ENCODE measurements around the gene PNPLA7. TPM values are rescaled to one million over a fixed set of nuclear protein-coding genes. Genes with fewer than 3 reads are reported as not detected.

The PNPLA7 gene
- total RNA-seq, 4 donors from 2014 or later, result 4.5 to 10.5 (median 9.4) TPM

GRCh38 chr9:137445930-137446431, 104.2 kb downstream of the PNPLA7 start:
- peak; percentile 55 to 57 for ATAC-seq

GRCh38 chr9:137445275-137445807, 104.9 kb downstream of the PNPLA7 start:
- ATAC-seq (peak; percentile 76 to 83), DNase-seq (peak in 1 of 2 donors; percentile 67)
- TF ChIP-seq POLR2A (IDR thresholded peaks at IDR 0.05) (no peak), CTCF (IDR thresholded peaks at IDR 0.05 in 4 of 5, conservative IDR thresholded peaks at IDR 0.05 in 1 of 5) (peak; percentile 65 to 88 (median 76))
- peaks cover 0 to 10% of the 10 kb centered on the region in 2 donors for H3K4me1 ChIP-seq
- peaks cover 8 to 28% (median 25%) of the 10 kb centered on the region in 3 donors for H3K27me3 ChIP-seq
- no peak overlapping the region for H3K4me3 ChIP-seq
- H3K36me3 ChIP-seq, result no peaks in the 10 kb centered on the region
- intact Hi-C loops (cut with DNase I; ENCODE audit: low total_unique reads) (loop anchor here (1.0 kb wide), 1 partner anchor 22 kb away; the partner anchor contains the start of genes EXD3 and NOXA1), in situ Hi-C loops (cut with MboI; ENCODE audit: low sequenced_read_pairs in 4 of 4) (no loop called here)
- H3K9me3 ChIP-seq, result no peaks in the 10 kb centered on the region
- H3K27ac ChIP-seq, result no peak overlapping the region

More at GRCh38 chr9:137445930-137446431, 104.2 kb downstream of the PNPLA7 start:
- intact Hi-C loops (cut with DNase I; ENCODE audit: low total_unique reads), result loop anchor here (1.0 kb wide), 1 partner anchor 23 kb away; the partner anchor contains the start of genes EXD3 and NOXA1
- peak in 1 of 2 donors; percentile 50 for DNase-seq
- Histone ChIP-seq H3K27ac (no peak overlapping the region), H3K9me3 (no peaks in the 10 kb centered on the region), H3K36me3 (no peaks in the 10 kb centered on the region), H3K4me3 (no peak overlapping the region), H3K4me1 (peaks cover 0 to 10% of the 10 kb centered on the region in 2 donors), H3K27me3 (peaks cover 8 to 28% (median 25%) of the 10 kb centered on the region in 3 donors)
- TF ChIP-seq CTCF (IDR thresholded peaks at IDR 0.05 in 4 of 5, conservative IDR thresholded peaks at IDR 0.05 in 1 of 5), result no peak
- no peak for TF ChIP-seq POLR2A (IDR thresholded peaks at IDR 0.05)
- in situ Hi-C loops (cut with MboI; ENCODE audit: low sequenced_read_pairs in 4 of 4), result no loop called here

GRCh38 chr9:137444106-137444790, 106.0 kb downstream of the PNPLA7 start:
- TF ChIP-seq CTCF (IDR thresholded peaks at IDR 0.05 in 4 of 5, conservative IDR thresholded peaks at IDR 0.05 in 1 of 5) (no peak), POLR2A (IDR thresholded peaks at IDR 0.05) (no peak)
- Histone ChIP-seq H3K27ac (no peak overlapping the region), H3K9me3 (no peaks in the 10 kb centered on the region), H3K27me3 (peaks cover 11 to 32% (median 29%) of the 10 kb centered on the region in 3 donors), H3K4me1 (peaks cover 0 to 10% of the 10 kb centered on the region in 2 donors), H3K4me3 (no peak overlapping the region), H3K36me3 (no peaks in the 10 kb centered on the region)
- intact Hi-C loops (cut with DNase I; ENCODE audit: low total_unique reads), result no loop called here
- no peak for DNase-seq
- in situ Hi-C loops (cut with MboI; ENCODE audit: low sequenced_read_pairs in 4 of 4), result no loop called here
- no peak for ATAC-seq

- no peak for ATAC-seq
- in situ Hi-C loops (cut with MboI; ENCODE audit: low sequenced_read_pairs in 4 of 4), result no loop called here
- H3K27me3 ChIP-seq, result peaks cover 27 to 47% (median 46%) of the 10 kb centered on the region in 3 donors
Observed at GRCh38 chr9:137441935-137442321, 108.3 kb downstream of the PNPLA7 start.

More at GRCh38 chr9:137441935-137442321, 108.3 kb downstream of the PNPLA7 start:
- TF ChIP-seq CTCF (IDR thresholded peaks at IDR 0.05 in 4 of 5, conservative IDR thresholded peaks at IDR 0.05 in 1 of 5), result no peak
- TF ChIP-seq POLR2A (IDR thresholded peaks at IDR 0.05), result no peak
- Histone ChIP-seq H3K4me3 (peak overlapping the region in 1 of 4 donors; percentile 7), H3K9me3 (no peaks in the 10 kb centered on the region), H3K4me1 (peaks cover 0 to 10% of the 10 kb centered on the region in 2 donors), H3K27ac (no peak overlapping the region), H3K36me3 (no peaks in the 10 kb centered on the region)
- DNase-seq, result no peak
- intact Hi-C loops (cut with DNase I; ENCODE audit: low total_unique reads), result no loop called here

Data from gastrocnemius medialis (tissue), 4 donors.